Regular cardiac myocyte (primary cell): ENCODE data around the gene SAMHD1. TPM values are rescaled to one million over a fixed set of nuclear protein-coding genes. Genes with fewer than 3 reads are reported as not detected.

Source experiments
- total RNA-seq: library from RNA; depleted of rRNA; stranded (reverse); fragments of >200 nt; gene quantifications from 2 replicates; pipeline ENCODE4 v1.2.3, GENCODE V29; 2014

Gene SAMHD1
- total RNA-seq = 22.8 and 23.1 TPM in 2 replicates

GRCh38 chr20:36951198-36951978, at the start of gene SAMHD1:
Gene SAMHD1, minus strand, starts transcription at chr20:36951708. Its CDS starts 65 bp downstream, at chr20:36951643.

GRCh38 chr20:36875702-36876472, 75.6 kb downstream of the SAMHD1 start, which contains the start of gene TLDC2:
Gene TLDC2, plus strand, starts transcription at chr20:36876138. Its CDS starts 37 bp downstream, at chr20:36876175.

Other genes starting within 250 kb of the SAMHD1 start
- 16.5 and 16.6 TPM in 2 replicates for gene NDRG3, start 205.6 kb downstream of the SAMHD1 start, total RNA-seq
- 14.7 and 25.9 TPM in 2 replicates for gene DSN1, start 177.9 kb downstream of the SAMHD1 start, total RNA-seq
- gene TLDC2, start 75.6 kb downstream of the SAMHD1 start, total RNA-seq = not detected in 2 replicates
- gene RBL1, start 144.3 kb upstream of the SAMHD1 start, total RNA-seq = 11.8 and 16.5 TPM in 2 replicates
- gene RPN2, start 227.6 kb upstream of the SAMHD1 start, total RNA-seq = 202 and 355 TPM in 2 replicates
- 0.38 and 0.56 TPM in 2 replicates for gene MROH8, start 227.8 kb upstream of the SAMHD1 start, total RNA-seq